Cortex of kidney (tissue), 1 donor: Measurements from ENCODE around the gene PTGER4.

Experiments used
- DNase-seq: peaks from one replicate; lab custom pipeline; 2025; lab: John Stamatoyannopoulos, UW

PTGER4 gene

GRCh38 chr5:40669606-40670390, 9.9 kb upstream of the PTGER4 start:
- DNase-seq: no peak

DNA sequence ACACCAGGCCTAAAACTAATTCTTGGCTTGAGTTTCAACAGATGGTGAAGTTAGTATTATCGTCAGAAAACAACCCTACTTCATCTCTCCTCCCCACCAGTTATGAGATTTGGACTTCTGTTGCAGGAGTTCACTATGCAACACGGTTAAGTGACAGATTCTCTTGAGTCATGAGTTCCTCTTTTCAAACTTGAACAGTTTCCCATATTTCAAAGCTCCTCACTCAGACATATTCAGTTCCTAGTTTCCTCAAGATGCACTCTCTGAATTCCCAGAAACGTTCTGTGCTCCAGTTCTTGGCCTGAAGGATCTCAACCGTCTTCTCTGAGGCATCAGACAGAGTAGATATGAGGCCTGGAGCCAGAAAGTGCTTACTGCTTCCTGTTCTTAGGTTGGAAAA, 7.3 kb upstream of the PTGER4 start:
- DNase-seq: no peak

DNA sequence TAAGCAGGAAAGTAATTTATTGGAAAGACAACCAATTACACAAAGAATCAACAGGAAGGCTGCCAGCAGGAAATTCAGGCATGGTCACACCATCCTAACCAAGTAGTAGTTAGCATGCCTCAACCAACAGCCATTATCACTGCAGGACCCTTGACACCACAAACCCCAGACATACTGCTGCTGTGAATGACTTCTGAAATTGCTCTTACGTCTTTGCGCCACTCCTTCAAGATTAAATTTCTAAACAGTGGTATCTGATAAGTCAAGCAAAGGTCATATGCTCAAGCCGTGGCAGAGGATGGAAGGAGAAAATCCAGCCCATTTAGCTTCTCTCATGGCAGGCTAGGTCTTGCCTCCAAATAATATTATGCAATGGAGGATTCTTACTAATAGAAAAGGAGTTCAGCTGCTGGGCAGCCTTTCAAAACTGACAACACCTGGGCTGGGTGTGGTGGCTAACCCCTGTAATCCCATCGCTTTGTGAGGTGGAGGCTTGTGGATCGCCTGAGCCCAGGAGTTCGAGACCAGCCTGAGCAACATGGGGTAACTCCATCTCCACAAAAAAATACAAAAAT, 5.0 kb upstream of the PTGER4 start:
- DNase-seq: no peak

- no peak for DNase-seq
Observed at GRCh38 chr5:40675396-40676133, 4.2 kb upstream of the PTGER4 start.

DNA sequence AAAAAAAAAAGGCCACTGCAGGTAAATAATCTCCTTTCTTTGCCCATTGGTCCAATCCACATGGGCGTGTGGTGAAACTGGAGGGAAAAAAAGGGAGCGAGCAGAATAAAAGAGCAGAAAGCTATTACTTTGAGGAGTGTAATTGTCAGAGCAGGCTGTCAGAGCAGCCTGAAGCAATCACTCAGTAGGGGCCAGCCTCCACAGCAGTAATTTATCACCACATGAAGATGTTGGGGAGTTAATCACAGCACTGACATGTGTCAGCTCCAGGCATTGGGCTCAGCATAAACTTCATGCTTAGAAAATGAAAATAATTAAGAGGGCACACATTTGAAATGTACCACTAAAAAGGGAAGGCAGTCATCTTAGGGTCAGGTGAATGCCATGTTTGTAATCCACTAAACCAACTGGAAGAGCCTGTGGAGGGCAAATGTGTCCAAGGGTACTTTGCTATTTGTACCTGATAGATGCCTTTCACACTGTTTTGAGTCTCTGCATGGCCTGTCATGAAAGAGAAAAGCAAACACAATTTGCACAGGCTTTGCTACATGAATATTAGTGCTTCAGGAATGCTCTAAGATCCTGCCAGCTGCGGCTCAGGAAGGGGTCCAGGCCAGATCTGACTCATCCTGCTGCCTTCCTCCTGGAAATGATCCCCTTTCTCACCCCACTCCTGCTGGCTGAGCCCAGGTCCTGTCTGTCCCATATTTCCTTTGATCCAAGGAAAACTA, 2.9 kb upstream of the PTGER4 start:
- no peak for DNase-seq

DNA sequence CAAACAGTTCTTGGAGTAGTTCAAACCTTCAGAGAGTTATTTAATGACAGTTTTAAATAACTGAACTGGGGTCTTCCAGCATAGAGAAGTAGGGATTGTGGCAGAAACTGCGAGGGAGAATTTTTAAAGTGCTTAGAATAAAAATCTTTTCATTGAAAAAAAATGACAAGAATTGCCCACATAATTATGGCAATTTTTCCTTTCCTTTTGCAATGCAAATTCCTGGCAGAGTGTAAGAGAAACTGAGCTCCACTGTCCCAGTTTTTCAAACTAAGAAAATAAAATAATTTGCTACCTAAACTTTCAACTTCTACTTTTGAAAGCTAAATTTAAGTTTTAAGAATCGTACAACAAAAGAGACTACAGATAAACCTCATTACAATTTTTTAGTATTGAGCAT, 2.3 kb upstream of the PTGER4 start:
- no peak for DNase-seq

- DNase-seq: no peak
Observed at GRCh38 chr5:40678026-40678425, 1.7 kb upstream of the PTGER4 start.

DNA sequence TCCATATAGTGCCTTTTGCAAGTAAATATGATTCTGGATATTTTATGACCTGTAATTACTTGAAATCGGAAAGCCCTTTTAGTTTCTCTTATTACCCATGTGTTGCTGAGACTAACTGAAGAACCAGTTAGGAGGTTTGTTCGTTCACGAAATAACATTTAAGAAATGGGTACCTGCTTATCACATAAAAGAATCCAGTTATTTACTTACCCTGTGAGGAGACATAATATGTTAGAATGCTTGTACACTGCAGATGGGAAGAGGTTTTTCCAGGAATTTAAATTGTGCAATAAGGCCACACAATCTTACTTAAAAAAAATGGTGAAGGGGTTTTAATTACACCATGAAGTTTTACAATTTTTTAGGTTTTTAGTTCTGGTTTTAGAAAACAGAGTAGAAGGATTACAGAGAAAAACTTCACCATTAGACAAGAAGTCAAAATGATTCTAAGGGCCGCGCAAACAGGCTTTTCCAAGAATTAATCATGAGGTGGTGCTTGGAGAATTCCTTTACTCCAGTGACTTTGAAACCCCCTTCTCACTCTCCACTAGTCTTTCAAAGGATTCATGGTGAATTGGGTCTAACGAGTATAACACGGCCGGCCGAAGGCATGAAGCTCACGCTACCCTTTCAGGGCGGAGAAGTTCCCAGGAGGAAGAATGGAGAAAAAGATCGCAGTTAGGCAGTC, 1.1 kb upstream of the PTGER4 start:
- DNase-seq: no peak

- DNase-seq: no peak
Observed at GRCh38 chr5:40679148-40679912, 385 bp upstream of the PTGER4 start.

DNA sequence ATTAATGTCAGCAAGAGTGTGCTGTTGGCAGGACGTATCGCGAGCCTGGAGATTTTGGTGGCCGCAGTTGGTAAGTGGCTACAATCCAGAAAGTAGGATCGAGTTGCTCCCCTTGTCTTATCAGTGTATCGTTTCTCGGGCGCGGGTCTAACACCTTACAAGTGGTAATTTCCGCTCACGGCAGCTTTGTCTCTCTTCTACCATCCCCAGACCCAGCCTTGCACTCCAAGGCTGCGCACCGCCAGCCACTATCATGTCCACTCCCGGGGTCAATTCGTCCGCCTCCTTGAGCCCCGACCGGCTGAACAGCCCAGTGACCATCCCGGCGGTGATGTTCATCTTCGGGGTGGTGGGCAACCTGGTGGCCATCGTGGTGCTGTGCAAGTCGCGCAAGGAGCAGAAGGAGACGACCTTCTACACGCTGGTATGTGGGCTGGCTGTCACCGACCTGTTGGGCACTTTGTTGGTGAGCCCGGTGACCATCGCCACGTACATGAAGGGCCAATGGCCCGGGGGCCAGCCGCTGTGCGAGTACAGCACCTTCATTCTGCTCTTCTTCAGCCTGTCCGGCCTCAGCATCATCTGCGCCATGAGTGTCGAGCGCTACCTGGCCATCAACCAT, 1.1 kb downstream of the PTGER4 start:
- DNase-seq: no peak

DNA sequence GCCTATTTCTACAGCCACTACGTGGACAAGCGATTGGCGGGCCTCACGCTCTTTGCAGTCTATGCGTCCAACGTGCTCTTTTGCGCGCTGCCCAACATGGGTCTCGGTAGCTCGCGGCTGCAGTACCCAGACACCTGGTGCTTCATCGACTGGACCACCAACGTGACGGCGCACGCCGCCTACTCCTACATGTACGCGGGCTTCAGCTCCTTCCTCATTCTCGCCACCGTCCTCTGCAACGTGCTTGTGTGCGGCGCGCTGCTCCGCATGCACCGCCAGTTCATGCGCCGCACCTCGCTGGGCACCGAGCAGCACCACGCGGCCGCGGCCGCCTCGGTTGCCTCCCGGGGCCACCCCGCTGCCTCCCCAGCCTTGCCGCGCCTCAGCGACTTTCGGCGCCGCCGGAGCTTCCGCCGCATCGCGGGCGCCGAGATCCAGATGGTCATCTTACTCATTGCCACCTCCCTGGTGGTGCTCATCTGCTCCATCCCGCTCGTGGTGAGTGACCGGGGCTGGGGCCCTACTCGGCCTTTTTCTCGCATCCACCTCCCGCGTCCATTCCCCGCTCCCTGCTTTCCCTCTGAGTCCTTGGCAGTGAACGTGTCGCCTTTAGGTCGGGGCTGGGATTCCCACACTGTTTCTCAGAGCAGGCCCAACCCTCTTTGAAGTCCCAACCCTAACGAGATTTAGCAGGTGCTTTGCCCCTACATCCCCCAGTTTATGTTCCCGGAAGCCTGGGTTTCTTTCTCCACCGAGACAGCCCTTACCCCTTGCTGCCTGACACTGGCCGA, 1.8 kb downstream of the PTGER4 start:
- no peak for DNase-seq

DNA sequence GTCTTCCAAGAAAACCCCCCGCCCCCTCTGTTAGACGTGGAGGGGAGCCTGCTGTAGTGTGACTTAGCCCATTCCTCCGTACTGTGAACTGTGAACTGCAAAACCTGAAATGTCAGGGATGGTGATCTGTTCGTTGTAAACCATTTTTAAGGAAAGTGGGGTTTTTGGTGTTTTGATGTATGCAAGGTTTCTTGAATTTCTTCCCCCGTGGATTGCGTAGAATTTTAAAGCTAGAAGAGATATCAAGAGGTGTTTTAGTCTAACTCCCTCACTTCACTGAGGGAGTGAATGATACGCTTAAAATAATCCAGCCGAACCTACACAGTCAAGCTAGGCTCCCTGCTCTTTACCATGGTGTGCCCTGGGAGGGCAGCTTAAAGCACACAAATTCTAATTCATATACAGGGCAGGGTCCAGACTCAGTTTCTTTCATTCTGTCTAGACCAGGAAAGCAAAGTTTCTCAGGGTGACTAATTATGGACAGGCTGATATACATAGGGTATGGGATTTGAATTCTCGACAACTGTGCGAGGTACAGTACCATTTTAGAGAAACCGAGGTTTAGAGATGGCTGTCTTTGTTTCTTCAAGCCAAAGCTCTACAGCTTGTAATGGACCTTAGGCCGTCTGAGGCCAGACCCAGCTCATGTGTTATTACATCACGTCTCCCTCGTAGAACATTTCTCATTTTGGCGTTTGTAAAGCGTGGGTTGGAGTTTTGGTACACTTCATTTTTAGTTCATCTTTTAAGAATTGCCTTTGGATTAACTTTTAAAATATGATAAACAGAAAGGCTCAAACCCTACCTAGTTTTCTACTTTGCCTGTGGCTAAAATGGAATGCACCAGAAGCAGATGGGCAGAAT, 2.7 kb downstream of the PTGER4 start:
- no peak for DNase-seq

- DNase-seq: no peak
Observed at GRCh38 chr5:40683305-40683704, 3.6 kb downstream of the PTGER4 start.

- DNase-seq: no peak
Observed at GRCh38 chr5:40685193-40685592, 5.5 kb downstream of the PTGER4 start.

DNA sequence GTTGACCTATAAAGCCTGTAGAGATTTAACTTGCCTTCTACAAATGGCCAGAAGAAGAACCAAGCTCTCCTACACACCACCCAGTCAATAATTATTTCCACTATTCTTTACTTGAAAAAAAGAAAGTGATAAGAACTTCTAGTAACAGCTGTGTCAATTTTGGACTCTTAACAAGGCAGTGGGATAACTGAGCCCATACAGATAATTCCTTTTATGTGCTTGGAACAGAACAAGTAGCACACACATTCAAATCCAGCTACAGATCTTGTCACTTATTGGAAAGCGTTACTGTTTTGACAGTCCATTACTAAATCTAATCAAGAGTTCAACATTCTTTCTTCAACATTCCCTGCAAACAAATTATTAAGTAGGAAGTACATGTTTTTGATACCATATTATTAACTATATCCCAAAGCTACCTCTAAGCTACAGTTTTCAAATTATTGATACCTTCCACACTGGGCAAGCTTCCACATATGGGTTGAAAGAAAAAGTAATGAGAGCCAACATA, 6.3 kb downstream of the PTGER4 start:
- DNase-seq: no peak

DNA sequence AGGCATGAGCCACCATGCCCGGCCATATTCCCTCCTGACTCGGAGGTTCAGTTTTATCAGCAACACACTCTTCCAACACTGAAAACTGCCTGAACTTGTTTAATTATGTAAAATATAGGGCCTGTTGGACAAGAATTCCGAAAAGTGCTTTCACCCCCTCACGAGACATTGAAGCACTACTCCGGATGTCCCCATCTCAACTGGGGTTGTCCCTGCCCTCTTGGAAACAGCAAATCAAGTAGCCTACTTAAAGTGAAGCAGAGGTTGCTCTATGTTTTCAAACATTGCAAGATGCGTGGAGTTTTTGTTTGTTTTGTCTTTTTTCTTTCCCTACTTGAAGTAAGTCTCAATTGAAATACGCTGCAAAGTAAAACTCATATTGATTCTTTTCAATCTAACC, 7.6 kb downstream of the PTGER4 start:
- DNase-seq: no peak

- DNase-seq: no peak
Observed at GRCh38 chr5:40688127-40688761, 8.5 kb downstream of the PTGER4 start.

DNA sequence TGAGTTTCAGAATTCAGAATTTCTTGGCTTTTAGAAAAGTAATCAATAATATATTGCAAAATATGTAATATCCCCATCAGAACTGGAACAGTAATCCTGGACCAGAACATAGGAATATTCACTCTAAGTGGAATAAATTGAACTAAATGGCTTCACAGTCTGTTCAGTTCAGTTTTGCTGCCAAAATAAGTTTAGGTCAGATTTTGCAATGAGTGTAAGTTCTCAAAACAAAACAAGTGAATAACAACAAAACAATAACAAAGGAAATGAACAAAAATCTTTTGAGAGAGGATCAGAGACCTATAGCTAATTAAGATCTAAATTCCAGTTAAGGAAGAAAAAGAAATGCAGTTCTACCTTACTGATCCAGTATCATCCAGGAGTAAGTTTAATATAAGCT, 9.3 kb downstream of the PTGER4 start:
- no peak for DNase-seq
